ENCODE results near the gene PLIN3.
"Not testable (repeated sequence)": the region's sequence is repeated elsewhere in the genome, so short reads cannot be mapped to it uniquely, and the experiment has no call there.

PLIN3 gene

GRCh38 chr19:4845975-4846374 lies 21.5 kb downstream of the PLIN3 start:
- DNase-seq = not testable (repeated sequence)

- no peak for DNase-seq
These were observed 22.9 kb downstream of the PLIN3 start for GRCh38 chr19:4844348-4845179.

DNA sequence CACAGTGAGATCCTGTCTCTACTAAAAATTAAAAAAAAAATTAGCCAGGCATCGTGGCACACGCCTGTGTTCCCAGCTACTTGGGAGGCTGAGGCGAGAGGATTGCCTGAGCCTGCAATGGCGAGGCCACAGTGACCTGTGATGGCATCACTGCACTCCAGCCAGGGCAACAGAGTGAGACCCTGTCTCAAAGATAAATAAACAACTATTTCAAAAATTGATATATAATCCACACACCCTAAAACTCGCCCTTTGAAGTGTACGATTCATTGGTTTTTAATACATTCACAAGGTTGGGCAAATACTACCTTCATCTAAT lies 23.9 kb downstream of the PLIN3 start:
- no peak for DNase-seq

- DNase-seq = no peak
These were observed 28.3 kb downstream of the PLIN3 start for GRCh38 chr19:4839192-4839591.

GRCh38 chr19:4832776-4833175 lies 34.7 kb downstream of the PLIN3 start:
- no peak for DNase-seq

DNA sequence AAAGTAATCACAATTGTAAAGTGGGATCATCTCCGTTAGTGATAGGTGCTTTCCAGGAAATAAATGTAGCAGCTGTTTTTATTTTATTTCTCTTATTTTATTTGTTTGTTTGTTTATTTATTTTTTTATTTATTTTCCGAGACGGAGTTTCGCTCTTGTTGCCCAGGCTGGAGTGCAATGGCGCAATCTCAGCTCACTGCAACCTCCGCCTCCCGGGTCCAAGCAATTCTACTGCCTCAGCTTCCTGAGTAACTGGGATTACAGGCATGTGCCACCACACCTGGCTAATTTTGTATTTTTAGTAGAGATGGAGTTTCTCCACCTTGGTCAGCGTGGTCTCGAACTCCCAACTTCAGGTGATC lies 35.5 kb downstream of the PLIN3 start:
- DNase-seq = not testable (repeated sequence)

- peak; percentile 91 for DNase-seq
These were observed 36.0 kb downstream of the PLIN3 start, which contains the start of gene TICAM1 for GRCh38 chr19:4831304-4831978. TICAM1 (minus strand) TSS chr19:4831712; CDS start chr19:4818377, 13,335 bp downstream.

DNA sequence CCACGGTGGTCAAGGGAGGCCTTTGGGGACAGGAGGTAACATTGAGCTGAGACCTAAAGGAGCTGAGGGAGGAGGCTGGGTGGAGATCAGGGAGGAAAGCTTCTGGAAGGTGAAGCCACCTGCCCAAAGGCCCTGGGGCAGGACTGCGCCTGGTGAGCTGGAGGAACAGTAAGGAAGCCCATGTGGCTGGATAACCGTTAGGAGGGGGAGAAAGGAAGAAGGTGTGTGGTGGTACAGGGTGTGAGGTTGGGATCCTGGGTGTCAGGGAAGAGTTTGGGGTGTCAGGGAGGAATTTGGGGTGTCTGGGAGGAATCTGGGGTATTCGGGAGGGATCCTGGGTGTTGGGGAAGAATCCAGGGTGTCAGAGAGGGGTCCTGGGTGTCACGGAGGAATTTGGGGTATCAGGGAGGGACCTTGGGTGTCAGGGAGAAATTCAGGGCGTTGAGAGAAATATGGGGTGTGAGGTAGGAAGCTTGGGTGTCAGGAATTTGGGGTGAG lies 36.6 kb downstream of the PLIN3 start:
- no peak for DNase-seq

GRCh38 chr19:4830332-4830731 lies 37.1 kb downstream of the PLIN3 start:
- DNase-seq = no peak

- peak; percentile 34 for DNase-seq
These were observed 38.3 kb downstream of the PLIN3 start for GRCh38 chr19:4829001-4829712.

DNA sequence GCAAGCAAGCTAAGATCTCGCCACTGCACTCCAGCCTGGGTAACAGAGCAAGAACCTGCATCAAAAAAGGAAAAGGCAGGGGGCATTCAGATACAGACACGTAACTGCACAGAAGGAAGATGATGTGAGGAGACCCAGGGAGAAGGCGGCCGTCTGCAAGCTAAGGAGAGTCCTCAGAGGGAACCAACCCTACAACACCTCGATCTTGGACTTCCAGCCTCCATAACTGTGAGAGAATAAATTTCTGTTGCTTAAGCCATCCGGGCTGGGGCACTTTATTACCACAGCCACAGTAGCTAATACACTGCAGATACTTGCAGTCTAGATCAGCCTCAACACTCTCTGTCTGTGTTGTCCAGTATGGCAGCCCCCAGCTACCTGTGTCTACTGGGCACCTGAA lies 43.9 kb downstream of the PLIN3 start:
- no peak for DNase-seq

- not testable (repeated sequence) for DNase-seq
These were observed 45.1 kb downstream of the PLIN3 start for GRCh38 chr19:4822354-4822753.

- DNase-seq = no peak
These were observed 46.2 kb downstream of the PLIN3 start for GRCh38 chr19:4821265-4821664.

- no peak for DNase-seq
These were observed 49.8 kb downstream of the PLIN3 start for GRCh38 chr19:4817467-4818277.

DNA sequence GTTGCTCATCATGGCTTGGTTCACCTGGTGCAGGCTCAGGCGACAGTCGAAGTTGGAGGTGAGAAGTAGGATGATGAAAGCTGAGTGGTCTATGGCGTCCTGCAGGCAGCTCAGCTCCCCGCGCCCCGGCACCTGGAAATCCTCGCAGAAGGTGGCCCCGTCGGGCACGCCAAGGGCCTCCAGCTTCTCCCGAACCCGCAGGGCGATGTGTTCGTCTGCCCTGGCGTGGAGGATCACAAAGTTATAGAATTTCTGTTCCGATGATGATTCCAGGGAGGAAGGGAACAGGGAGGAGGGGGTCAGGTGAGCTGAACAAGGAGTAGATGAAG lies 50.6 kb downstream of the PLIN3 start:
- no peak for DNase-seq

DNA sequence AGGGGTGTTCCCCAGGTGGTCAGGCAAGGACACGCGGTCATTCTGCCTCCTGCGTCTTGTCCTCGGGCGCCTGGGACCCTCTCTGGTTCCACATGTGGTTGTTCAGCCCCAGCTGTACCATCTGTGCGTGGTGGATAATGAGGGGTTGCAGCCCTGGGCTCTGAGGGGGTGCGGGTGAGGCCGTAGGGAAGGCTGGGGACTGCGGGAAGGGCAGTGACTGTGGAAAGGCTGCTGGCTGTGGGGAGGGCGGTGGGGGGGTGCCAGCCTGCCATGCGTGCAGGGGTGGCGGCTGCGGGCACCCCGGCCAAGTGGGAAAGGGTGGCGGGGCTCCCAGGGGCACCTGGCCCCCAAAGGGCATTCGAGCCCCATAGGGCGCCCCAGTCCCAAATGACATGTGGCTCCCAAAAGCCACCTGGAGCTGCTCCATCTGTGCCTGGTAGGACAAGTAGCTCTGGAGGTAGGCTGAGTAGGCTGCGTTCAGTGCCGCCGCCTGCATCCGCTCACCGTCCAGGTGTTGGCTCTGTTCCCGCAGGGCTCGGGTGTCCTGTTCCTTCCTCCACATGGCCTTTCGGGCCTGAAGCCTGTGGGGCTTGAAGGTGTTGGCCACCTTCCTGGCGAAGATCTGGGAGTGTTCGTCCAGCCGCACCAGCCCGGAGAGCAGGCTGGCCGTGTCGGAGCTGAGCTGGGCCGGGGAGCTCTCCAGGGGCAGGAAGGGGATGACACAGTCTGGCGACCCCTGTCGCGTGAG lies 51.1 kb downstream of the PLIN3 start:
- DNase-seq = no peak

DNA sequence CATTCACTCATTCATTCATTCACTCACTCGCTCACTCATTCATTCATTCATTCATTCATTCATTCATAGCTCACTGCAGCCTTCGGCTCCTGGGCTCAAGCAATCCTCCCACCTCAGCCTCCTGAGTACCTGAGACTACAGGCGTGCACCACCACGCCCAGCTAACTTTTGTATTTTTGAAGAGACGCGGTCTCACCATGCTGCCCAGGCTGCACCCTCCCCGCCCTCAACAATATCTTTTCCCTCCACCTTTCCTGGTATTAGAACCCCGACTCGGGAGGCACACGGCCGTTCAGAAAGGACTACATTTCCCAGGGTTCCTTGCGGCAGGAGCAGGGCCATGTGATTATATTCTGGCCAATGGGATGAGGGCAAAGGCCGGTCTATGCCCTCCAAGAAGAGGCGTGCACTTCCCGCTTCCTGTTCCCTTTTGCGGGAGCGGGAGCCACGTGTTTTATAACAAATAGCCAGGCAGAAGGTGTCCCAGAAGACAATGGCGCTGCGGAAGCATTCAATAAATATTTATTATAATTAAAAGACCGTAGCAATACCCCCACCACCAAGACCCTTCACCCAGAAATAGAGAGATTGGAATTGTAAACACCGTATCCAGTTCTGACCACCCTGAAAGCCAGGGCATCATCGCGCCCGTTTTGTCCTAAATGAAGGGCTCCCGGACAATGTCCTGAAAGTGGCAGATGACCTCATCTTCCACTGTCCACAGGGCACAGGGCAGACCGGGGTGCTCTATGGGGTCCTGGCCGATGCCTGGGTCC lies 51.9 kb downstream of the PLIN3 start:
- peak; percentile 84 for DNase-seq

DNA sequence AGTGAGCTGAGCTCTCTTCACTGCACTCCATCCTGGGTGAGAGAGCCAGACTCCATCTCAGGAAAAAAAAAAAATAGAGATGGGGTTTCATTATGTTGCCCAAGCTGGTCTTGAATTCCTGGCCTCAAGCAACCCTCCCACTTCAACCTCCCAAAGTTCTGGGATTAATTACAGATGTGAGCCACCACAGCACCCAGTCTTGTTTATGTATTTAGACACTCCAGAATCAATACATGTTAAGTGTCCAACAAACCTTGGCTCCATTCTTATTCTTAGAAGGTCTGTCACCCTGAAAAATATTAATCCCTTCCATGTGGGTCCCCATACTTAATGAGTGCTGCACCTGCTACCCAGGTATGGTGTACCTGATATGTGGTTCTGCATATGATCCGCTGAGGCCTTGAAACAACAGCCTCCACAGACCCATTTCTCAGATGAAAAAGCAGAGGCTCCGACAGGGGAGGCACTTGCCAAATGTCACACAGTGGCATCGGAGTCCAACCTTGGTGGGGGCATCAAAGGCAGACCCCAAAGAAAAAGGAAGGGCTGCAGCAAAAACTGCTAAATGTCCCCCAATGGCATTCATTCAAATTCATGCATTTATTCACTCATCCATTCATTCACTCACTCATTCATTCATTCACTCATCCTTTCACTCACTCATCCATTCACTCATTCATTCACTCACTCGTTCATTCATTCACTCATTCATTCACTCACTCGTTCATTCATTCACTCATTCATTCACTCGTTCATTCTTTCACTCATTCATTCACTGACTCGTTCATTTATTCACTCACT lies 52.6 kb downstream of the PLIN3 start:
- no peak for DNase-seq

- DNase-seq = peak; percentile 87
These were observed 55.9 kb downstream of the PLIN3 start for GRCh38 chr19:4811328-4812131.

DNA sequence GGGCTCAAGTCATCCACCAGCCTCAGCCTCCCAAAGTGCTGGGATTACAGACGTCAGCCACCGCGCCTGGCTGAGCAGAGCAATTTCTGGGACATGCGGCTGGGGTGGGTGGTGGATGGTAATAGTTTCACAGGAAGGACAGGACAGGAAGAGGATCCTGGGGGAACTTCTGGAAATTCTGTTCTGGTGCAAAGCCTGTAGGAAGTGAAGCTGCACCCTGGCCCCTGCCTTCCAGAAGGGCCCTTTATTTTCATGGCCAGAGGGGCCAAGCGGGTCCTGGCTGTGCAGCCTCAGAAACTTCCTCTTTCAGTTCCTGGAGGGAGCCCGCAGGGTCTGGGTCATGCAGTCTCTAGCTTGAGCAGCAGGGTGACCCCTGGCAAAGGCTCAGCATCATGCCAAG lies 60.3 kb downstream of the PLIN3 start:
- no peak for DNase-seq
